T-helper 1 cell treated with Interleukin-12 subunit alpha and Interleukin-12 subunit beta and Interleukin-4 antibody, amounts not matched to agents 30 ng/mL and 1 ng/mL, for 36 hours (primary cell): ENCODE measurements around the gene PLOD1. TPM values are rescaled to one million over a fixed set of nuclear protein-coding genes. Genes with fewer than 3 reads are reported as not detected.

Source experiments
- intact Hi-C: fragments of 100-400 bp; cut with micrococcal nuclease; formaldehyde crosslinking; loops from one replicate; pipeline ENCODE4 v1.15.1; 2024
- total RNA-seq: library from RNA; stranded (reverse); gene quantifications from 2 replicates; pipeline ENCODE4 v1.2.3, GENCODE V29; 2022

PLOD1 gene
- total RNA-seq, 1 donor from 2014 or later: 27.0 TPM

DNA sequence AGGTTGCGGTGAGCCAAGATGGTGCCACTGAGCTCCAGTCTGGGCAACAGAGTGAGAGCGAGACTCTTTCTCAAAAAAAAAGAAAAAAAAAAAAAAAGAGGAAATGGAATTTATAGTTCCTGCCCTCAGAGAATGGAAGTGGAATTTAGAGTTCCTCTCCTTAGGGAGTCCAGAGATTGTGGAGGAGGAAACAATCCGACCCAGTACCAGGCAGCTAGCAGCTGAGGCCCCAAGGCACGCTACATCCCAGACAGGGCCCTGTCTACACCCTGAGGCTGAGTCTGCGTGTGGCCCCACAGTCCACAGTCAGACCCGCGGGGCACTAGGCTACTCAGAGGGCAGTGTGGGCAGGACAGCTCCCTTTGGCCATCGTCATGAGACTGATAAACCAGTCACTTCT lies 43.8 kb downstream of the PLOD1 start:
- intact Hi-C loops: no loop called here

GRCh38 chr1:11979028-11979850 lies 44.7 kb downstream of the PLOD1 start:
- intact Hi-C loops: no loop called here

DNA sequence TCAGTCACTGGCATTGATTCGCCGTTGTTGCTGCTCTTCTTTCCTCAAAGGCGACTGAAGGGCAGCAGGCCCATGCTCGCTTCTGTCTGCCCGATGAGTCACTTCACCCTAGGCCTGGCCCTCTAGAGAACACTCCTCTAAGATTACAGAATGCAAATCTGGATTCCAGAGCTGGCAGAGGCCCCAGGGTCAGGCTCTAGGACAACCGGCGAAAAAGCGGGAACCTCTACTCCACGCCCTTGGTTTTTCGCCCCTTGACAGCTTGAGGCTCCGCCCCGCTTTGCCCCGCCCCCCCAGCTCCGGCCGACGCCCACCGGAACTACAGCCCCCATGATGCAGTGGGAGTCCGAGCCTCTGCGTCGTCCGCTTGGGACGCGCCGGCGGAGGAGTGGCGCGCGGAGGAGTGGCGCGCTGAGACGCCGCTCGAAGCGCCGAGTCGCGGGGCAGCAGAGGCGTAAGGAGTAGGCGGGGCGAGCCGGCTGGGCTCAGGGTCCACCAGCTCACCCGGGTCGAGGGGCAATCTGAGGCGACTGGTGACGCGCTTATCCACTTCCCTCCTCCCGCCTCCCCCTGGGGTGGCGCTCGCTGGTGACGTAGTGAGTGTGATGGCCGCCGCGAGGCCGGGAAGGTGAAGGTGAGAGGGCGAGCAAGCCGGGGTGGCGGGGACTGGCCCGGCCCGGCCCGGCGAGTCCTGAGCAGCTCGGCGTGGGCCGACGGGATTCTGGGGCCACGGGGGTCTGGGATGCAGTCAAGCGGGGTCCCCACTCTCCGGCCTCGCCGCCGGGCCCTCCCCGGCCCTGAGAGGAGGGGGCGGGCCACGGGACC lies 45.5 kb downstream of the PLOD1 start, which contains the start of gene MFN2:
MFN2 (plus strand) TSS at position 594 of the 825 bp plus-strand sequence. CDS start 8,725 bp downstream, outside the sequence.
- intact Hi-C loops: loop anchor here (1.0 to 5.0 kb wide), 7 partner anchors 39 to 252 kb away; partner anchors contain the start of genes AGTRAP, CLCN6, KIAA2013 and MIIP

- intact Hi-C loops: loop anchor here (1.0 to 5.0 kb wide), 7 partner anchors 39 to 252 kb away; partner anchors contain the start of genes AGTRAP, CLCN6, KIAA2013 and MIIP
These were observed 46.1 kb downstream of the PLOD1 start for GRCh38 chr1:11980676-11980972.

GRCh38 chr1:11981378-11982009 lies 47.0 kb downstream of the PLOD1 start:
- intact Hi-C loops: loop anchor here (2.0 to 5.0 kb wide), 2 partner anchors 245 to 251 kb away; partner anchors contain the start of genes AGTRAP and VPS13D

DNA sequence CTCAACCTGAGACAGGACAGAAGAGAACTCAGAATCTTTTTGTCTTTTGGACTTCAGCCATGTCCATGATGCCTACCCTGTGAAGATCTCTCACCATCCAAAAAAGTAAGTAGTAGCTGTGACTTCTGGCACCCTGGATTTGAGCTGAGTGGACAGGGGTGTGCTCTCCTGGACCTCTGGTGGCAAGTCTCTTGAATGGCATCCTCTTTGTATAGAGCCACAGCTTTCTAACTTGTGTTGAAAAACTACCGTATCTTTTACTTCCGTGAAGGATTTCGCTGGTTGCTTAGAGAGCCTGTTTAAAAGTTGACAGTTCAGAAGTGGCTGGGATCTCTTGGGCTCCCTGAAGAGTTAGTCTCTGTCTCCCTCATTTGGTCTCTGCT lies 47.5 kb downstream of the PLOD1 start:
- intact Hi-C loops: loop anchor here (5.0 kb wide), 1 partner anchor 250 kb away; the partner anchor contains the start of gene VPS13D

DNA sequence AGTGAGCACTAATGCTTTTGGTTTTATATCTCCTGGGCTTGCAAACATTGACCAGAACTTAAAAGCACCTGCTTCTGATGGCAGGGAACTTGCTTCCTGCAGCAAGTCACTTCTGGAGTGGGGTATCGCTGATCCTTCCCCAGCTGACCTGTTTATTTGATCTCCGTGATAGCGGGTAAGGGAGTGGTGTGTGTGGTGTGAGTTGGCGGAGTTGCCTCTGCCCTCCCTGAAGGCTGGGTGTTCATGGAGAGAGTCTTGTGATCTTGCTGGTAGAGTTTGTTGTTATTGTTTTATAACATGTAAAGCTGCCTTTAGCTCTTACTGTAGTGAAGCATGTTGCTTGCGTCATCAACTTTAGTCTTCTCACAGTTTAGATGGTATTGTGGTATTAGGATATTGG lies 49.6 kb downstream of the PLOD1 start:
- intact Hi-C loops: loop anchor here (5.0 kb wide), 1 partner anchor 248 kb away; the partner anchor contains the start of gene VPS13D

GRCh38 chr1:11984576-11984975 lies 50.1 kb downstream of the PLOD1 start:
- intact Hi-C loops: loop anchor here (5.0 kb wide), 1 partner anchor 248 kb away; the partner anchor contains the start of gene VPS13D

DNA sequence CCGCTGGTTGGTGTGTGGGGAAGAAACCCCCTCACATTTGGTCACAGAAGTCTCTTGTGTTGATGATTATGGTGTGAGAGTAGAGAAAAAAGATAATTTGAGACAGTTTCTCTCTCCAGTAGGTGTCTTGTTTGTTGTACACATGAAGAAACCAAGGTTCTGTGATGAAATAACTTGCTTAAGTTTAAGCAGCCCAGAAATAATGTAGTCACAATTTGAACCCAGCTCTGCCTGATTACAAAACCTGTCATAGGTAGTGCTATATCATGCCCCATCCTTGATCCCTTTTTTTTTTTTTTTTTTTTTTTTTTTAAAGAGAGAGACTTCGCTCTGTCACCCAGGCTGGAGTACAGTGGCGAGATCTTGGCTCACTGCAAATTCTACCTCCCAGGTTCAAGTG lies 50.7 kb downstream of the PLOD1 start:
- intact Hi-C loops: no loop called here

GRCh38 chr1:11985851-11986250 lies 51.3 kb downstream of the PLOD1 start:
- intact Hi-C loops: no loop called here

- intact Hi-C loops: no loop called here
These were observed 55.2 kb downstream of the PLOD1 start for GRCh38 chr1:11989669-11990068.

- intact Hi-C loops: no loop called here
These were observed 56.0 kb downstream of the PLOD1 start for GRCh38 chr1:11990303-11991032.

GRCh38 chr1:11991969-11992676 lies 57.6 kb downstream of the PLOD1 start:
- intact Hi-C loops: no loop called here

GRCh38 chr1:11997081-11997850 lies 62.7 kb downstream of the PLOD1 start:
- intact Hi-C loops: no loop called here

DNA sequence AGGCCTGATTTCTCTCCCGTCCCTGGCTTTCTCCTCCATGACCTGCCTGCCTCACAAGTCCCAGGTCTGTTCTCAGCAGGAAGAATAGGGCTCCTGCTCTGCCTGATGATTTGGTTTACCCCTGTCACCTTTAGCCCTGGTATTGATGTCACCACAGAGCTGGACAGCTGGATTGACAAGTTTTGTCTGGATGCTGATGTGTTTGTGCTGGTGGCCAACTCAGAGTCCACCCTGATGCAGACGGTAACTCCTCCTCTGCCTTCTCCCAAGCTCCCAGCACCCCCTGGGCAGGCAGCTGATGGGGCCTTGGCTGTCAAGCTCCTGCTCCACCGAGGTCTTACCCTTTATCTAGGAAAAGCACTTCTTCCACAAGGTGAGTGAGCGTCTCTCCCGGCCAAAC lies 64.1 kb downstream of the PLOD1 start:
- intact Hi-C loops: no loop called here

GRCh38 chr1:11999236-11999635 lies 64.7 kb downstream of the PLOD1 start:
- intact Hi-C loops: no loop called here

- intact Hi-C loops: loop anchor here (1.0 to 2.0 kb wide), 2 partner anchors 30 to 117 kb away; no protein-coding TSS in a partner anchor
These were observed 66.9 kb downstream of the PLOD1 start for GRCh38 chr1:12001249-12001917.

- intact Hi-C loops: loop anchor here (1.0 to 2.0 kb wide), 2 partner anchors 29 to 117 kb away; no protein-coding TSS in a partner anchor
These were observed 67.5 kb downstream of the PLOD1 start for GRCh38 chr1:12001996-12002493.
